Neuron (in vitro differentiated cells): ENCODE measurements around the gene SMG9.

Experiments
- H2AFZ ChIP-seq: one replicate; pipeline ENCODE4 v1.6.1; 2013; ENCODE audit warnings: low read depth, mild to moderate bottlenecking, inconsistent platforms, low read length, moderate library complexity
- H3K27me3 ChIP-seq: one replicate; pipeline ENCODE4 v1.6.1; 2013; ENCODE audit warnings: low read length; ENCODE audit not compliant: insufficient read depth
- H3K36me3 ChIP-seq: one replicate; pipeline ENCODE4 v1.6.1; 2013; ENCODE audit warnings: low read length; ENCODE audit not compliant: insufficient read depth
- H3K4me1 ChIP-seq: one replicate; pipeline ENCODE4 v1.6.1; 2013; ENCODE audit warnings: low read length; ENCODE audit not compliant: insufficient read depth
- H3K4me3 ChIP-seq: 2 replicates; pipeline ENCODE4 v1.5.1; 2013; ENCODE audit warnings: mild to moderate bottlenecking, low read length, moderate library complexity
- H3K9me3 ChIP-seq: one replicate; pipeline ENCODE4 v1.6.1; 2013; ENCODE audit warnings: low read length

Gene SMG9

DNA sequence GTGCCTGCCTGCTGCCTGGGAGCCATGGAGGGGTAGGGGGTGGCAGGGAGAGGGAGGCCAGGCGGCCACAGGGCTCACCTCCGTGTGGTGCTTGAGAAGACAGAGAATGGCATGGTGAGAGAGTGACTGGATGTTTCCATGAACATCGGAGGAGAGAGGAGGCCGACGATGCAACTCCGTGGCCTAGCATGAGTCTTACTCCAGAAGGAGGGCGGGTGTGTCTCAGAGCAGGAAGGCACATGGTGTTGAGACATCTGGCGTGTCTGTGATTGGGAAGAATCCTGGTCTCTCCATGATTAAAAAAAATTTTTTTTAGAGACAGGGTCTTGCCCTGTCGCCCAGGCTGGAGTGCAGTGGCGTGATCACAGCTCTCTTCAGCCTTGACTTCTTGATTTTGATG is 33.8 kb downstream of the SMG9 start:
- H3K4me3 ChIP-seq: no peak overlapping the region
- no peaks in the 10 kb centered on the region for H3K36me3 ChIP-seq
- peaks cover 4% of the 10 kb centered on the region for H3K27me3 ChIP-seq
- no peaks in the 10 kb centered on the region for H3K4me1 ChIP-seq
- no peak overlapping the region for H2AFZ ChIP-seq
- no peaks in the 10 kb centered on the region for H3K9me3 ChIP-seq

DNA sequence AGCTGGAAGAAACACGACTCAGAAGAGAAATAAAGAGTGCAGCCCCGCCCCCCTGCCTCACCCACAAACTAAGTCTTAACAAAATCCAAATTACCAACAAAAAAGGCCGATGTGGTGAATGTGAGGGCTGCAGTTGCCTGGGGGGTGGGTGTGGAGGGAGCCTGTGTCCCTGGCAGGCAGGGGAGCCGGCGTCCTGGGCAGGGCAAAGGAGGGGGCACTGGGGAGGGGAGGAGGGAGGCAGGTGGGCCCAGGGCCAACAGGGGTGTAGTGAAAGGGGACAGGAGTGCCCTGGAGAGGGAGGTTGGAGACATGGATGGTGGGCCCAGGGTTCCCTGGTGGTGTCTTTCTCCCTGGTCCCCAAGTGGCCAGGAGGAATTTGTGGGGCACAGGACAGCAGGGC is 34.8 kb downstream of the SMG9 start:
- H3K4me3 ChIP-seq: no peak overlapping the region

DNA sequence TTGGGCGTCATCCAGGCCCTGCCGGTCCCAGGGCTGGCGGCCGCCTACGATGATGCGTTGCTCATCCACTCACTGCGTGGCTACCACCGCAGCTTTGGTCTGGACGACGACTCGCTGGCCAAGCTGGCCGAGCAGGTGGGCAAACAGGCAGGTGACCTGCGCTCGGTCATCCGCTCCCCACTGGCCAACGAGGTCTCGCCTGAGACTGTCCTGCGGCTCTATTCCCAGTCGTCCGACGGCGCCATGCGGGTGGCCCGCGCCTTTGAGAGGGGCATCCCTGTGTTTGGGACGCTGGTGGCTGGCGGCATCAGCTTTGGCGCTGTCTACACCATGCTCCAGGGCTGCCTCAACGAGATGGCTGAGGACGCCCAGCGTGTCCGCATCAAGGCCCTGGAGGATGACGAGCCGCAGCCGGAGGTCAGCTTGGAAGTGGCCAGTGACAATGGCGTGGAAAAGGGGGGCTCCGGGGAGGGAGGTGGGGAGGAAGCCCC is 35.3 kb downstream of the SMG9 start:
- H3K4me1 ChIP-seq: no peaks in the 10 kb centered on the region
- no peak overlapping the region for H2AFZ ChIP-seq
- no peaks in the 10 kb centered on the region for H3K36me3 ChIP-seq
- H3K4me3 ChIP-seq: no peak overlapping the region
- H3K27me3 ChIP-seq: peaks cover 4% of the 10 kb centered on the region
- no peaks in the 10 kb centered on the region for H3K9me3 ChIP-seq

More for the DNA sequence above, 34.8 kb downstream of the SMG9 start:
- no peaks in the 10 kb centered on the region for H3K4me1 ChIP-seq
- H3K36me3 ChIP-seq: no peaks in the 10 kb centered on the region
- no peaks in the 10 kb centered on the region for H3K9me3 ChIP-seq
- no peak overlapping the region for H2AFZ ChIP-seq
- peaks cover 4% of the 10 kb centered on the region for H3K27me3 ChIP-seq

GRCh38 chr19:43718627-43719377 is 36.0 kb downstream of the SMG9 start:
- H3K27me3 ChIP-seq: peaks cover 4% of the 10 kb centered on the region
- H3K9me3 ChIP-seq: no peaks in the 10 kb centered on the region
- H3K4me3 ChIP-seq: no peak overlapping the region
- no peak overlapping the region for H2AFZ ChIP-seq
- H3K36me3 ChIP-seq: no peaks in the 10 kb centered on the region
- H3K4me1 ChIP-seq: no peaks in the 10 kb centered on the region

DNA sequence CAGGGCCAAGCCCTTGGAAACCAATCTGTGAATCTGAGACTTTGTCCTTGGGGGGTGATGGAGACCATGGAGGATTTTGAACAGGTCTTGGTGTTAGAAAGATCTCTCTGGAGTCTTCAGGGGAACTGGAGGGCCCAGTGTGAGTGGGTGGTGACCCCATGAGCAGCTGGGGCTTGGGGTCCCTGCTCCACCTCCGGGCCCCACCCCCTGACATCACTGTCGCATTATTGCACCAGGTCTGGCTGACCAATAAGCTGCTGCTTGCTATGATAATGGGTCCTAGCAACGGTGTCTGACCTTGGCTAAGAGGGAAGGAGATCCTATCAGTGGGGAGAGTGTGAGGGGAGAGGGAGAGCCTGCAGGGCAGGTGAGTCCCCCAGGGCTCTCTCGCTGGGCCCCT is 39.0 kb downstream of the SMG9 start, which contains the start of gene IRGC:
Gene IRGC (plus strand): TSS at position 301 of the 400 bp plus-strand sequence. CDS start 2,483 bp downstream, outside the sequence.
- Histone ChIP-seq H3K4me1 (no peaks in the 10 kb centered on the region), H3K4me3 (no peak within 1 kb of the TSS), H3K9me3 (no peaks in the 10 kb centered on the region), H3K27me3 (peaks cover 5% of the 10 kb centered on the region), H2AFZ (no peak within 1 kb of the TSS), H3K36me3 (no peaks in the 10 kb centered on the region)

DNA sequence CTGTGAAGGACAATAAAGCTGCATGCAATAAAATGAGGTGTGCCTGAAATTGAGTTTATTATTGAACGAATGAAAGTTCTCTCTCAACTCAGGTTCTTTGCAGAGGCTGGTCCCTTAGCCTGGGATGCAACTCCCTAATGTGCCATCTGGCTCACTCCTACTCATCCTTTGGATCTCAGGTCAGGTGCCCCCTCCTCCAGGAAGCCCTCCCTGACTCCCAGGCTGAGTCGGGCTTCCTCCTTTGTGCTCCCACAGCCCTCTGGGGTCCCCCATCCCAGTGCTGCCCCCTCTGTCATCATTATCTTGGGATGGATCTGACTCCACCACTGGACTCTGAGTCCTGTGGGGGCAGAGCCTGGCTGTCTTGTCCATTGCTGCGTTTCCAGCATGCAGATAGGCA is 41.6 kb downstream of the SMG9 start:
- no peak overlapping the region for H3K4me3 ChIP-seq
- no peaks in the 10 kb centered on the region for H3K9me3 ChIP-seq
- no peaks in the 10 kb centered on the region for H3K4me1 ChIP-seq
- H2AFZ ChIP-seq: no peak overlapping the region
- no peaks in the 10 kb centered on the region for H3K36me3 ChIP-seq
- H3K27me3 ChIP-seq: peaks cover 3% of the 10 kb centered on the region

- H3K27me3 ChIP-seq: peaks cover 6% of the 10 kb centered on the region
- H3K4me3 ChIP-seq: no peak overlapping the region
- no peaks in the 10 kb centered on the region for H3K4me1 ChIP-seq
- H2AFZ ChIP-seq: no peak overlapping the region
- H3K9me3 ChIP-seq: no peaks in the 10 kb centered on the region
- H3K36me3 ChIP-seq: no peaks in the 10 kb centered on the region
Measured at GRCh38 chr19:43711751-43712355, 42.9 kb downstream of the SMG9 start.

DNA sequence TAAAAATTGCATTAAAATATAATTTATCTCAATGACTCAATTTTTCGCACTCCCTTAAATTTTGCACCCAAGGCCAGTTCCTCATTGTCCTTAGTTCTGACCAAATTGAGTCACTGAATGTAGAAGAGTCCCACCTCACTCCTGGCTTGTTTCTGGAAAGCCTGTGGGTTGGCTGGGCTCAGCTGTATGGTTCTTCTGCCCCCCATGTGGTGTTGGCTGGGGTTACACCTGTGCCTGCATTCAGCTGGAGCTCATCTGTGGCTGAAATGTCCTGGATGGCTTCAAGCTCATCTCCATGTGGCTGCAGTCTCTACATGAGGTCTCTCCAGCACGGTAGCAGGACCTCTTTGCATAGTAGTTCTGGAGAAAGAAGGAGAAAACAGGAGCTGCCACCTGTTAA is 46.0 kb downstream of the SMG9 start:
- H3K27me3 ChIP-seq: peaks cover 5% of the 10 kb centered on the region
- H2AFZ ChIP-seq: no peak overlapping the region
- H3K9me3 ChIP-seq: no peaks in the 10 kb centered on the region
- H3K4me3 ChIP-seq: no peak overlapping the region
- no peaks in the 10 kb centered on the region for H3K36me3 ChIP-seq
- no peaks in the 10 kb centered on the region for H3K4me1 ChIP-seq

DNA sequence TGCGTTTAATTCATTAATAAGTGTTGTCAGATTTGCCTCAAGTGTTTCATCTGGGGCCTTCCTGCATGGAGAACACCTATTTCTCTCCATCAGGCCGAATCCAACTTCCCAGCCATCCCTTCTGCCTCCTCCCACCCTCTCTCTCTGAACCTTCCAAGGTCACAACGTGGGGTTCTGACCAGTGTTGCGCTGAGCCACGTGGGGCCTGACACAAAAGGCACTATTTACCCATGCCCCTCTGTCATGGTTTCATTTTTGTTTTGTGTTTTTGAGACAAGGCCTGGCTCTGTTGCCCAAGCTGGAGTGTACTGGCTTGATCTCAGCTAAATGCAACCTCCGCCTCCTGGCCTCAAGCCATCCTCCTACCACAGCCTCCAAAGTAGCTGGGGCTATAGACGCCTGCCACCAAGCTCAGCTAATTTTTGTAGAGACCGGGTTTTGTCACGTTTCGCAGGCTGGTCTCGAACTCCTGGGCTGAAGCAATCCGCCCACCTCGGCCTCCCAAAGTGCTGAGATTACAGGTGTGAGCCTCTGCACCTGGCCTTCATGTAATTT is 47.5 kb downstream of the SMG9 start:
- Histone ChIP-seq H3K4me1 (no peaks in the 10 kb centered on the region), H3K4me3 (no peak overlapping the region), H3K36me3 (no peaks in the 10 kb centered on the region), H2AFZ (no peak overlapping the region), H3K9me3 (no peaks in the 10 kb centered on the region), H3K27me3 (peaks cover 3% of the 10 kb centered on the region)

DNA sequence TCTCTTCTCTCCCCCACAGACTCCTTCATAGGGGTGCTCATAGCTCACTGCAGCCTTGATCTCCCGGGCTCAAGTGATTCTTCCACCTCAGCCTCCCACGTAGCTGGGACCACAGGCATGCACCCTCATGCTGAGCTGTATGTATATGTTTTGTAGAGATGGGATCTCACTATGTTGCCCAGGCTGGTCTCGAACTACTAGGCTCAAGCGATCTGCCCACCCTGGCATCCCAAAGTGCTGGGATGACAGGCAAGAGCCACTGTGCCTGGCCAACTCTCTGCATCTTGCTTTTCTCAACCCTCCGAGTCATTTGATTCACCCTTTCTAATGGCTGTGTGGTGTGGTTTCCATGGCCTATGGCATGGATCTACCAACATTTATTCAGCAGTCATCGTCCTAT is 49.0 kb downstream of the SMG9 start:
- H3K4me1 ChIP-seq: no peaks in the 10 kb centered on the region
- H3K27me3 ChIP-seq: peaks cover 3% of the 10 kb centered on the region
- no peaks in the 10 kb centered on the region for H3K9me3 ChIP-seq
- no peak overlapping the region for H3K4me3 ChIP-seq
- no peak overlapping the region for H2AFZ ChIP-seq
- H3K36me3 ChIP-seq: no peaks in the 10 kb centered on the region

DNA sequence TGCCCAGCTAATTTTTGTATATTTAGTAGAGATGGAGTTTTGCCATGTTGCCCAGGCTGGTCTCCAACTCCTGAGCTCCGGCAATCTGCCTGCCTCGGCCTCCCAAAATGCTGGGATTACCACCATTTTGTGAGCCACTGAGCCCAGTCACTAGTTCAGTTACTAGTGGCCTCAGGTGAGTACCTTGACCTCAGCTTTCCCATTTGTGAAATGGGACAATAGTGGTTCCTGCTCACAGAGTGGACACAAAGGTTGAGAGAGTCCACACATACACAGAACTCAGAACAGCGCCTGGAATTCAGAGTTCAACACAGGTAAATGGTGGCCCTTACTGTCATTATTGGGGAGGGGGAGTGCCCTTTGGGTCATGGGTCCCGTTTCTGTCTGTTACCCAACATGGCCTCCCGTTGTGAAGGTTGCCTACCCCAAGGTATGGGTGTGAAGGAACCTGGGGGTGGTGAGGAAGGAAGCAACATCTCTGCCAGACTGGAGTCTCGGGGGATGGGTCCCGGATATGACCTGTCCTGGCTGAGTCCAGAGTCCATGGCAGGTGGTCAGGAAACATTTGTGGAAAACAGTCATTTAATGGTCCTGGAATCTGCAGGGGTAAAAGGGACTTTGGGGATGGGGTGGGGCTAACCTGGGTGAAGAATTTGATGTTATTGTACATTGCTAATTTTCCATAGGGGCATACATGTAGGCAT is 50.6 kb downstream of the SMG9 start:
- Histone ChIP-seq H3K4me1 (no peaks in the 10 kb centered on the region), H3K4me3 (no peak overlapping the region), H3K9me3 (no peaks in the 10 kb centered on the region), H2AFZ (no peak overlapping the region), H3K27me3 (peaks cover 3% of the 10 kb centered on the region), H3K36me3 (no peaks in the 10 kb centered on the region)

GRCh38 chr19:43700395-43701000 is 54.3 kb downstream of the SMG9 start:
- Histone ChIP-seq H3K27me3 (no peaks in the 10 kb centered on the region), H2AFZ (no peak overlapping the region), H3K4me3 (no peak overlapping the region)

More at GRCh38 chr19:43700395-43701000, 54.3 kb downstream of the SMG9 start:
- no peaks in the 10 kb centered on the region for H3K36me3 ChIP-seq
- H3K9me3 ChIP-seq: no peaks in the 10 kb centered on the region
- H3K4me1 ChIP-seq: no peaks in the 10 kb centered on the region
